ENCODE data around the gene CYP17A1. TPM values are rescaled to one million over a fixed set of nuclear protein-coding genes. Genes with fewer than 3 reads are reported as not detected.

CYP17A1 gene
- total RNA-seq, 2 experiments from 2014 or later: not detected

GRCh38 chr10:102815790-102816549 is 21.2 kb downstream of the CYP17A1 start:
- Mint-ChIP-seq H3K27ac (no peak overlapping the region), H3K9me3 (ENCODE audit: low read depth) (no peaks in the 10 kb centered on the region), H3K4me1 (peaks cover 6% of the 10 kb centered on the region), H3K27me3 (no peaks in the 10 kb centered on the region), H3K4me3 (no peak overlapping the region), H3K36me3 (ENCODE audit: low read depth) (peaks cover 10% of the 10 kb centered on the region)
- DNase-seq (no peak), ATAC-seq (no peak)
- intact Hi-C loops (cut with DNase I, micrococcal nuclease): no loop called here
- ChIA-PET CTCF (interaction anchor here (1.0 kb wide), 1 partner anchor 870 kb away, joined by 4 read pairs; no protein-coding TSS in a partner anchor), POLR2A (no interaction called here)

- peaks cover 6% of the 10 kb centered on the region for H3K4me1 Mint-ChIP-seq
- no peak overlapping the region for H3K27ac Mint-ChIP-seq
- intact Hi-C loops (cut with DNase I, micrococcal nuclease): no loop called here
- H3K27me3 Mint-ChIP-seq: no peaks in the 10 kb centered on the region
- no peaks in the 10 kb centered on the region for H3K9me3 Mint-ChIP-seq (ENCODE audit: low read depth)
- POLR2A ChIA-PET: no interaction called here
- no peak overlapping the region for H3K4me3 Mint-ChIP-seq
- DNase-seq: no peak
- CTCF ChIA-PET: no interaction called here
- H3K36me3 Mint-ChIP-seq (ENCODE audit: low read depth): peaks cover 10% of the 10 kb centered on the region
- ATAC-seq: no peak
Observed at GRCh38 chr10:102814873-102815661, 22.1 kb downstream of the CYP17A1 start.

- DNase-seq (no peak), ATAC-seq (no peak)
- H3K27me3 Mint-ChIP-seq: no peaks in the 10 kb centered on the region
- intact Hi-C loops (cut with DNase I, micrococcal nuclease): no loop called here
- no peak overlapping the region for H3K27ac Mint-ChIP-seq
- ChIA-PET POLR2A (no interaction called here), CTCF (no interaction called here)
- H3K36me3 Mint-ChIP-seq (ENCODE audit: low read depth): peaks cover 10% of the 10 kb centered on the region
- no peaks in the 10 kb centered on the region for H3K9me3 Mint-ChIP-seq (ENCODE audit: low read depth)
- no peak overlapping the region for H3K4me3 Mint-ChIP-seq
- H3K4me1 Mint-ChIP-seq: peaks cover 6% of the 10 kb centered on the region
Observed at GRCh38 chr10:102814453-102814871, 22.8 kb downstream of the CYP17A1 start.

GRCh38 chr10:102813734-102814452 is 23.3 kb downstream of the CYP17A1 start:
- no peak overlapping the region for H3K27ac Mint-ChIP-seq
- POLR2A ChIA-PET: no interaction called here
- no peak for ATAC-seq
- CTCF ChIA-PET: no interaction called here
- no peak overlapping the region for H3K4me3 Mint-ChIP-seq
- no peak for DNase-seq
- H3K4me1 Mint-ChIP-seq: peaks cover 6% of the 10 kb centered on the region
- no peaks in the 10 kb centered on the region for H3K9me3 Mint-ChIP-seq (ENCODE audit: low read depth)
- peaks cover 10% of the 10 kb centered on the region for H3K36me3 Mint-ChIP-seq (ENCODE audit: low read depth)
- no peaks in the 10 kb centered on the region for H3K27me3 Mint-ChIP-seq
- intact Hi-C loops (cut with DNase I, micrococcal nuclease): no loop called here

- Mint-ChIP-seq H3K4me3 (no peak overlapping the region), H3K4me1 (peaks cover 6% of the 10 kb centered on the region), H3K27ac (no peak overlapping the region), H3K36me3 (ENCODE audit: low read depth) (peaks cover 10% of the 10 kb centered on the region), H3K27me3 (no peaks in the 10 kb centered on the region), H3K9me3 (ENCODE audit: low read depth) (no peaks in the 10 kb centered on the region)
- intact Hi-C loops (cut with DNase I, micrococcal nuclease): no loop called here
- DNase-seq (no peak), ATAC-seq (no peak)
- ChIA-PET POLR2A (no interaction called here), CTCF (no interaction called here)
Observed at GRCh38 chr10:102813017-102813541, 24.1 kb downstream of the CYP17A1 start.

GRCh38 chr10:102812231-102812876 is 24.9 kb downstream of the CYP17A1 start:
- H3K27me3 Mint-ChIP-seq: no peaks in the 10 kb centered on the region
- intact Hi-C loops (cut with DNase I, micrococcal nuclease): no loop called here
- H3K4me3 Mint-ChIP-seq: no peak overlapping the region
- peaks cover 6% of the 10 kb centered on the region for H3K4me1 Mint-ChIP-seq
- ChIA-PET CTCF (interaction anchor here (0.8 to 1.0 kb wide), 4 partner anchors 9 to 999 kb away, joined by 3 to 5 read pairs (median 4); partner anchors contain the start of gene ARL3), POLR2A (no interaction called here)
- H3K36me3 Mint-ChIP-seq (ENCODE audit: low read depth): peaks cover 10% of the 10 kb centered on the region
- DNase-seq (no peak), ATAC-seq (no peak)
- no peak overlapping the region for H3K27ac Mint-ChIP-seq
- H3K9me3 Mint-ChIP-seq (ENCODE audit: low read depth): no peaks in the 10 kb centered on the region

GRCh38 chr10:102811346-102811745 is 25.9 kb downstream of the CYP17A1 start:
- DNase-seq: no peak
- H3K4me3 Mint-ChIP-seq: no peak overlapping the region
- intact Hi-C loops (cut with DNase I, micrococcal nuclease): no loop called here
- peaks cover 10% of the 10 kb centered on the region for H3K36me3 Mint-ChIP-seq (ENCODE audit: low read depth)
- ATAC-seq: no peak
- no peak overlapping the region for H3K27ac Mint-ChIP-seq
- H3K27me3 Mint-ChIP-seq: no peaks in the 10 kb centered on the region
- POLR2A ChIA-PET: interaction anchor here (0.6 kb wide), 1 partner anchor 245 kb away, joined by 4 read pairs; no protein-coding TSS in a partner anchor
- H3K4me1 Mint-ChIP-seq: peaks cover 6% of the 10 kb centered on the region
- CTCF ChIA-PET: interaction anchor here (0.9 kb wide), 1 partner anchor 9 kb away, joined by 3 read pairs; no protein-coding TSS in a partner anchor
- no peaks in the 10 kb centered on the region for H3K9me3 Mint-ChIP-seq (ENCODE audit: low read depth)

- POLR2A ChIA-PET: no interaction called here
- H3K4me1 Mint-ChIP-seq: peaks cover 15% of the 10 kb centered on the region
- H3K27me3 Mint-ChIP-seq: no peaks in the 10 kb centered on the region
- ATAC-seq (no peak), DNase-seq (no peak)
- peaks cover 20% of the 10 kb centered on the region for H3K36me3 Mint-ChIP-seq (ENCODE audit: low read depth)
- H3K4me3 Mint-ChIP-seq: no peak overlapping the region
- intact Hi-C loops (cut with DNase I, micrococcal nuclease): no loop called here
- CTCF ChIA-PET: interaction anchor here (1.4 kb wide), 1 partner anchor 27 kb away, joined by 4 read pairs; no protein-coding TSS in a partner anchor
- no peaks in the 10 kb centered on the region for H3K9me3 Mint-ChIP-seq (ENCODE audit: low read depth)
- no peak overlapping the region for H3K27ac Mint-ChIP-seq
Observed at GRCh38 chr10:102808380-102808779, 28.8 kb downstream of the CYP17A1 start.

- ATAC-seq (no peak), DNase-seq (no peak)
- Mint-ChIP-seq H3K36me3 (ENCODE audit: low read depth) (peaks cover 28% of the 10 kb centered on the region), H3K27me3 (no peaks in the 10 kb centered on the region), H3K9me3 (ENCODE audit: low read depth) (no peaks in the 10 kb centered on the region), H3K27ac (peak overlapping the region; percentile 71), H3K4me1 (peaks cover 34% of the 10 kb centered on the region), H3K4me3 (no peak overlapping the region)
- intact Hi-C loops (cut with DNase I, micrococcal nuclease): no loop called here
- CTCF ChIA-PET: interaction anchor here (0.8 kb wide), 1 partner anchor 19 kb away, joined by 3 read pairs; no protein-coding TSS in a partner anchor
- POLR2A ChIA-PET: no interaction called here
Observed at GRCh38 chr10:102804382-102805055, 32.7 kb downstream of the CYP17A1 start.

- POLR2A ChIA-PET: interaction anchor here (0.6 to 0.7 kb wide), 3 partner anchors 54 to 115 kb away, joined by 3 to 4 read pairs (median 3); partner anchors contain the start of gene CNNM2
- Mint-ChIP-seq H3K9me3 (ENCODE audit: low read depth) (no peaks in the 10 kb centered on the region), H3K4me3 (no peak overlapping the region), H3K27ac (peak overlapping the region; percentile 93), H3K4me1 (peaks cover 34% of the 10 kb centered on the region), H3K27me3 (no peaks in the 10 kb centered on the region), H3K36me3 (ENCODE audit: low read depth) (peaks cover 32% of the 10 kb centered on the region)
- DNase-seq (peak; percentile 41), ATAC-seq (peak; percentile 92)
- intact Hi-C loops (cut with DNase I, micrococcal nuclease): loop anchor here in 1 of 2 experiments (1.0 to 2.0 kb wide), 2 partner anchors 51 to 60 kb away; partner anchors contain the start of genes BORCS7 and WBP1L
- CTCF ChIA-PET: interaction anchor here (0.5 to 1.4 kb wide), 7 partner anchors 9 to 793 kb away, joined by 3 to 4 read pairs (median 3); no protein-coding TSS in a partner anchor
Observed at GRCh38 chr10:102802920-102803534, 34.2 kb downstream of the CYP17A1 start.

All from activated CD4-positive, alpha-beta T cell treated with anti-CD3 and anti-CD28 coated beads for 36 hours (primary cell).